GM15510 (cell line): Measurements from ENCODE around the gene ASIC2.

Experiments used
- POLR2A ChIP-seq: IDR thresholded peaks from 3 replicates; pipeline ENCODE4 v1.6.1; 2011; ENCODE audit warnings: borderline replicate concordance; ENCODE audit not compliant: insufficient read length; ENCODE audit errors: extremely low read depth

ASIC2 gene

GRCh38 chr17:33140413-33141099 lies 152.5 kb downstream of the ASIC2 start:
- TF ChIP-seq POLR2A = no peak

- no peak for TF ChIP-seq POLR2A
These were observed 154.5 kb downstream of the ASIC2 start for GRCh38 chr17:33138627-33139026.

- no peak for TF ChIP-seq POLR2A
These were observed 155.7 kb downstream of the ASIC2 start for GRCh38 chr17:33137426-33137825.

DNA sequence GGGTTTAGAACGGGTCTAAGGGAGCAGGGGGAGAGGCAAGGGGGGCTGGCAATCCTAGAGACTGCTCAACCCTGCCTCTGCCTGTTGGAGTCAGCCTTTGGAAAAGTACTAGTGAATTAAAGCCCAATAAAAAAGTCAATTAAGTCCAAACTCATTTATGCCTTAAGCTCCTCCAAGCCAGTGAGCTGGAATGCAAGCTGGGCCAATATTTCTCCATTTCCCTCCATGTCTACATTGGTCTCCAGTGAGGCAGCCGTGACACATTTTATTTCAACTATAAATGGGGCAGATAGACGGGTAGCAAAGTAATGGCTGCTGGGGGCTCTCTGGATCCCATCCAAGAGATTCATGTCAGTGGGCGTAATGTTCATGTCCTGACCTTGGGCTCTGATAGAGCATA lies 157.4 kb downstream of the ASIC2 start:
- TF ChIP-seq POLR2A = no peak

- no peak for TF ChIP-seq POLR2A
These were observed 161.5 kb downstream of the ASIC2 start for GRCh38 chr17:33131620-33132019.

- TF ChIP-seq POLR2A = no peak
These were observed 165.4 kb downstream of the ASIC2 start for GRCh38 chr17:33127706-33128105.

GRCh38 chr17:33126086-33126485 lies 167.0 kb downstream of the ASIC2 start:
- TF ChIP-seq POLR2A = no peak

- TF ChIP-seq POLR2A = no peak
These were observed 167.5 kb downstream of the ASIC2 start for GRCh38 chr17:33125552-33125950.

DNA sequence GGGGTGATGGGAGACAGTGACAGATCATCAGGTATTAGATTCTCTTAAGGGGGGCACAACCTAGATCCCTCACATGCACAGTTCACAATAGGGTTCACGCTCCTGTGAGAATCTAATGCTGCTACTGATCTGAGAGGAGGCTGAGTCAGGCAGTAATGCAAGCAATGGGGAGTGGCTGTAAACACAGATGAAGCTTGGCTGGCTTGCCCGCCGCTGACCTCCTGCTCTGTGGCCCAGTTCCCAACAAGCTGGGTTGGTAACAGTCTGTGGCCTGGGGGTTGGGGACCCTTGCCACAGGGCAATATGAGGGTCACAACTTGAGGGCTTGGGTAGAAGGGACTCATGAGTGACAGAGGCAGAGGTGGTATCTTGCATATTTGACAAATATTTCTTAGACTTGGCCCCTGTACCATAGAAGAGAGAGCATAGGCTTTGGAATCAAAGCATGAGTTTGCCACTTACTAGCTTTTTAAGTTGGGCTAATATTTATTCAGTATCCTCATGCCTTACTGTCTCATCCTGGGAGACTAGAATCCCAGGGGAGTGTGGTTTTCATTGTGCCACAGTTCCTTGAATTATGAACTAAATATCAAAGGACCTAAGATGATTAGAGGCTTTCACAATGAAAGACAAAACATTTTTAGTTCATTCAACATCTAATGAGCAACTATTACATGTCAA lies 168.1 kb downstream of the ASIC2 start:
- no peak for TF ChIP-seq POLR2A

DNA sequence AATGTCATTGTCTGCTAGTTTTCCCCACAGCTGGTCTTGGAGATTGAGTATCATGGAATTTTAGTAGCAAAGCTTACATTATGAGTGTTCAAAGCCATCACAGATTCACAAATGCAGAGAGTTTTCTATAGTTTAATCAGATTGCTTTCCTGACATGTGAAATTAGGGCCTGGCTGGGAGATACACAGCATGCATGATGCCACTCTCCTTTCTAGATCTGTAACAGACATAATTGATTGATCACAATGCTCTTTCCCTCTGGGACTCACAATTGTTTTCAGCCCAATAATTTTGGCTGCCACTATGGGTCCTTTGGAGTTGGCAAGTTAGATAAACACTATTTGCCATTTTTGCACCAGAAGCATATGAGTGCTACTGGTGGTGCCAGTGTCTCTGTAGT lies 168.9 kb downstream of the ASIC2 start:
- TF ChIP-seq POLR2A = no peak

DNA sequence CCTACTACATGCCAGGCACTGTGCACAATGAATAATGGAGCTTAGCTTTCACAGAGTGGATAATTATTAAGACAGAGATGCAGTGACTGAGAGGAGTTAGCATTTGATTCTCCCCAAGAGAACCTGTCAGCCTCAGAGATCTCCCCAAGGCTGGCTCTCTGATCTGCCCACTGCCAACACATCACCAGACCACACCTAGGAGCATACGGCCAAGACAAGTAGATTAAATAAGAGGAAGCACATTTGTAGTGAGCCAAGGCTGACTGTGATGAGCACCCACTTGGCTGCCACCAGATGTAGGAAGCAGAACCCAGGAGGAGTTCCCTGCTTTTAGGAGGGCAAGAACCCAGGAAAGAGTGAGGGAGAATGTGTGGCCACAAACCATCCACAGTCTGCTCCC lies 171.3 kb downstream of the ASIC2 start:
- TF ChIP-seq POLR2A = no peak

DNA sequence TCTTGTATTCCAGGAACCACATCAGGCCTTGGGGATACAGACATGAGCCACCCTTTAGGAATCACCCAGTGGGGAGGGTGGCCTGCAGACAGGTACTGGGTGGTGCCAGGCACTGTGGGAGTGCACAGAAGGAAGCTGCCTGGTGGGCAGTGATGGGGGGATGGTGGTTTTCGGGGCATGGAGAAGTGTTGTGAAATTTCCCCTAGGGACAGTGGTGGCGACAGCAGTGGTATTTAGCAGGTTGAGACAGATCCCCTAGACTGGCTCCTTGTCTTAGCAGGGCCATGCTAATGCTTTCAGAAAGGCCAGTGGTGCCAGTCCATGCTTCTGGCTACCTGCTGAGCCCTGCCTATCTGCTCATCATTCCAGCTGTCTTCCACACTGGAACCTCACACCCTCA lies 171.8 kb downstream of the ASIC2 start:
- TF ChIP-seq POLR2A = no peak

DNA sequence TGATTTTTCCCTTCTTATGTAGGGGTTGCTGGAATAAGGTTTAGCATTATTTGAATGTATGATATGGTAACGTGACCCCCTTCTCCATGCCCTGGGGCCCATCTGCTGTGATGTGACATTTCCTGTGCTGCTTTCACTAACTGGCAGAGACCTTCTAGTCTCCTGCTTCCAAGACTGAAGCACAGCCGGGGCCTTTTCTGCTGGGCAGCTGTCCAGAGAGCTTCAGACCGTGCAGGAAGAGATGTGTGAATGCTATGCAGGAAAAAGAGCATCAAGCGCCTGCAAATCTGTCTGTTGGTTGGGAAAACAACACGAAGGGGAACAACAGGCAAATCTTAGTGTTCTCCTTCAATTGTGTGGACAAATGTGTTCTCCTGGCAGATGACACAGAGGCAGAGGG lies 173.0 kb downstream of the ASIC2 start:
- TF ChIP-seq POLR2A = no peak

DNA sequence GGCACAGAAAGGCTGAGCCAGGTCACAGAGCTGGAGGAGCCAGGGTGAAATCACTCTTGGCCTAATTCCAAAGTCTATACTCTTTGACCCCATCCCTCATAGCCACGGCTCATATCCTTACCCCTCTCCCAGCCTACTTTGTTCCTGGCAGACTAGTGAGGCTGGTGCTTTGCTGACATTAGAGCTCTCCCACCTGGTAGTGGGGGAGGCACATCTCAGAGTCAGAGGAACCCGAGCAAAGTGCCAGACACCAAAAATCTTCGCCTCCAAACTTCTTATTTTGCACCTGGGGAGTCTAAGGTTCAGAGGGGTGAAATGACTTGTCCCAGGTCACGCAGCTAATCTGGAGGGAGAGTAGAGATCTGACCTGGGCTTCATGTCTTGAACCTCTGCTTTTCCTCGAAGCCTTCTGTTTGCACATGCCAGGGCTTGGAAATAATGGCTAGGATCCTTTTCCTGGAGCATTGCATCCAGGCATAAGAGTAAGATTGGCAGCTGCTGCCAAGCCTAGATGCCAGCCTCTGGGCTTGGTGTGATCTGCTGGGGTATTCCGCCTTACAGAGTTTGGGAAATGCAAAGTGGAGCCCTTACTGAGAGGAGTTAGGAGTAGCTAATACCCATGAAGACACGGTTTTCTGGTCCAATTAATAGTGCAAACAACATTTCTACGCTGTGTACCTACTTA lies 174.6 kb downstream of the ASIC2 start:
- TF ChIP-seq POLR2A = no peak

DNA sequence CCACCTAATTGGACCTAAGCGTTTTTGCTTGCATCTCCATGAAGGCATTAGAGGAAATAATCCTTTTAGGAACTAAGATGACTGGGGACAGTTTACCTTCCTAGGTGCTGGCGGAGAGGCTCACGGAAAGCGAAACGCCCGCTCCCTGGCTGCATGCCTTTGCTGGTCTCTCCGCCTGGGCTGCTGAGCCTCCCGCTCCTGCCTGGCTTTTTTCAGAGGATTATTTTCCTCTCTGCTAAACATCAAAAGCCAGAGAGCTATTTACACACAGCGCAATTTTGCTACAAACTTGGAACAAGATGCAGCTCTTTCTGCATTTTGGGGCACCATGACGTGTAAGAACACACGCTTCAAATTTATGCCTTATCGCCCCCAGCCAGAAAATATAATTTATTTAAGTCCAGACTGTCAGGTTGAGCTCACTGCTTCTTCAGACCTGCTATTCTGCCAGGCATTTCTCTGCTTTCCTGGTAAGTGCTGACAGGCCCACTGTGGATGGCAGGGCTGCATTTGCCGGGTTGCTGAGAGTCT lies 177.0 kb downstream of the ASIC2 start:
- no peak for TF ChIP-seq POLR2A

DNA sequence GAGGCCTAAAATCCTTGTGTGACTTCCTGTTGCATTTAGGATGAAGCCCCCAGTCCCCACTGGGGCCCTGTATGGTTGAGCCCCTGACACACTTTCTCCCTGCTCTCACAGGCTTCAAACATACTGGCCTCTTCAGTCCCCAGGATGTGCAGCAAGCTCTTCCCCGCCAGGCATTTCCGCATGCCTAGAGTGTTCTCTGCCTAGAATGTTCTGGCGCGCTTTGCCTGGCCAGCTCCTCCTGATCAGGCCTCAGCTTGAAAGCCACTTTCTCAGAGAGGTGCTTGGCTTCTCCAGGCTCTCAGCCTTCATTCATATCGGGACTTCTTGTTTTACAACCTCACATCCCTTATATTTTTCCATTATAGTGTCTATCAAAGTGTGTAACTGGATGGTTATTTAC lies 177.7 kb downstream of the ASIC2 start:
- TF ChIP-seq POLR2A = no peak

GRCh38 chr17:33113991-33114370 lies 179.1 kb downstream of the ASIC2 start:
- no peak for TF ChIP-seq POLR2A
